ENCODE results near the gene SSX7.

GRCh38 chrX:52598886-52599285 lies 55.8 kb downstream of the SSX7 start:
- TF ChIP-seq, protein P1, sequence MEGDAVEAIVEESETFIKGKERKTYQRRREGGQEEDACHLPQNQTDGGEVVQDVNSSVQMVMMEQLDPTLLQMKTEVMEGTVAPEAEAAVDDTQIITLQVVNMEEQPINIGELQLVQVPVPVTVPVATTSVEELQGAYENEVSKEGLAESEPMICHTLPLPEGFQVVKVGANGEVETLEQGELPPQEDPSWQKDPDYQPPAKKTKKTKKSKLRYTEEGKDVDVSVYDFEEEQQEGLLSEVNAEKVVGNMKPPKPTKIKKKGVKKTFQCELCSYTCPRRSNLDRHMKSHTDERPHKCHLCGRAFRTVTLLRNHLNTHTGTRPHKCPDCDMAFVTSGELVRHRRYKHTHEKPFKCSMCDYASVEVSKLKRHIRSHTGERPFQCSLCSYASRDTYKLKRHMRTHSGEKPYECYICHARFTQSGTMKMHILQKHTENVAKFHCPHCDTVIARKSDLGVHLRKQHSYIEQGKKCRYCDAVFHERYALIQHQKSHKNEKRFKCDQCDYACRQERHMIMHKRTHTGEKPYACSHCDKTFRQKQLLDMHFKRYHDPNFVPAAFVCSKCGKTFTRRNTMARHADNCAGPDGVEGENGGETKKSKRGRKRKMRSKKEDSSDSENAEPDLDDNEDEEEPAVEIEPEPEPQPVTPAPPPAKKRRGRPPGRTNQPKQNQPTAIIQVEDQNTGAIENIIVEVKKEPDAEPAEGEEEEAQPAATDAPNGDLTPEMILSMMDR (IDR thresholded peaks at IDR 0.05; ENCODE audit: low read depth, low read length, poor library complexity, severe bottlenecking), result no peak
- TF ChIP-seq EZH2phosphoT487 (IDR thresholded peaks at IDR 0.05; ENCODE audit: borderline replicate concordance, low read length), result no peak
